HepG2 (cell line): ENCODE data around the gene VEGFA. TPM values are rescaled to one million over a fixed set of nuclear protein-coding genes. Genes with fewer than 3 reads are reported as not detected.

ENCODE experiments used
- KAT7 ChIP-seq: IDR thresholded peaks from 2 replicates; pipeline ENCODE4 v1.6.1; 2018; ENCODE audit warnings: borderline replicate concordance, missing compliant biosample characterization
- LCORL ChIP-seq, 2 experiments: fragments of 450-650 bp in 1 of 2; sonication (generic) in 1 of 2; formaldehyde crosslinking in 1 of 2; IDR thresholded peaks; 2 replicates each; pipeline versions ENCODE4 v1.5.0 to v1.6.1; 2017 to 2020; ENCODE audit warnings: antibody characterized with exemption in 1 of 2, missing genetic modification reagents in 1 of 2
- MEIS2 ChIP-seq: sonication (generic); formaldehyde crosslinking; IDR thresholded peaks from 2 replicates; pipeline ENCODE4 v1.9.0; 2021; ENCODE audit warnings: mild to moderate bottlenecking, missing genetic modification reagents
- MYC ChIP-seq: sonication (generic); formaldehyde crosslinking; IDR thresholded peaks from 2 replicates; pipeline ENCODE4 v1.9.0; 2021; ENCODE audit warnings: missing genetic modification reagents, borderline replicate concordance
- NCOA1 ChIP-seq: sonication (generic); formaldehyde crosslinking; IDR thresholded peaks from 2 replicates; pipeline ENCODE4 v1.9.0; 2021; ENCODE audit warnings: missing genetic modification reagents
- NONO ChIP-seq, 2 experiments: fragments of 450-650 bp in 1 of 2; sonication (generic) in 1 of 2; formaldehyde crosslinking in 1 of 2; IDR thresholded peaks in 1 of 2; conservative IDR thresholded peaks in 1 of 2; 2 replicates each; pipeline versions ENCODE4 v1.6.1 to v1.8.0; 2017 to 2022; ENCODE audit warnings: mild to moderate bottlenecking in 1 of 2, missing genetic modification reagents in 1 of 2, moderate library complexity in 1 of 2
- NR2F6 ChIP-seq, 2 experiments: IDR thresholded peaks; 2 replicates each; pipeline ENCODE4 v1.6.1; 2016; ENCODE audit warnings: antibody characterized with exemption in 1 of 2, mild to moderate bottlenecking in 1 of 2
- TFE3 ChIP-seq: IDR thresholded peaks from 2 replicates; pipeline ENCODE4 v1.6.1; 2016
- ZBTB39 ChIP-seq: sonication (generic); formaldehyde crosslinking; IDR thresholded peaks from 2 replicates; pipeline ENCODE4 v1.5.0; 2020; ENCODE audit warnings: missing genetic modification reagents
- ZBTB44 ChIP-seq: sonication (generic); formaldehyde crosslinking; IDR thresholded peaks from 2 replicates; pipeline ENCODE4 v1.4.0; 2020; ENCODE audit warnings: missing genetic modification reagents
- ZFP91 ChIP-seq: sonication (generic); formaldehyde crosslinking; IDR thresholded peaks from 2 replicates; pipeline ENCODE4 v1.9.0; 2022; ENCODE audit warnings: missing genetic modification reagents, mild to moderate bottlenecking, borderline replicate concordance
- ZNF33B ChIP-seq: sonication (generic); formaldehyde crosslinking; IDR thresholded peaks from 2 replicates; pipeline ENCODE4 v1.5.1; 2020; ENCODE audit warnings: mild to moderate bottlenecking, missing genetic modification reagents
- ZNF414 ChIP-seq: sonication (generic); formaldehyde crosslinking; IDR thresholded peaks from 2 replicates; pipeline ENCODE4 v1.5.0; 2020; ENCODE audit warnings: missing genetic modification reagents
- ZNF431 ChIP-seq: sonication (generic); formaldehyde crosslinking; IDR thresholded peaks from 2 replicates; pipeline ENCODE4 v1.9.0; 2022; ENCODE audit warnings: missing genetic modification reagents, low read depth, mild to moderate bottlenecking, borderline replicate concordance
- ZNF710 ChIP-seq: sonication (generic); formaldehyde crosslinking; IDR thresholded peaks from 2 replicates; pipeline ENCODE4 v1.5.0; 2020; ENCODE audit warnings: mild to moderate bottlenecking, missing genetic modification reagents, borderline replicate concordance
- ZNF724P ChIP-seq: sonication (generic); formaldehyde crosslinking; IDR thresholded peaks from 2 replicates; pipeline ENCODE4 v1.8.0; 2022; ENCODE audit warnings: missing genetic modification reagents, borderline replicate concordance
- ZNF790 ChIP-seq: sonication (generic); formaldehyde crosslinking; IDR thresholded peaks from 2 replicates; pipeline ENCODE4 v1.8.0; 2022; ENCODE audit warnings: missing genetic modification reagents, mild to moderate bottlenecking, borderline replicate concordance
- ZNF850 ChIP-seq: sonication (generic); formaldehyde crosslinking; conservative IDR thresholded peaks from 2 replicates; pipeline ENCODE4 v1.9.0; 2021; ENCODE audit warnings: mild to moderate bottlenecking, missing genetic modification reagents
- polyA plus RNA-seq, 8 experiments: library from polyadenylated mRNA; depleted of rRNA in 3 of 8; stranded (reverse) in 7 of 8; unstranded in 1 of 8; fragments of >200 nt; fragmentation: Illumina TruSeq in 4 of 8; extraction: Trizol in 4 of 8; gene quantifications; 2 replicates each; pipeline versions ENCODE4 v1.2.1 to v1.2.3, GENCODE V29; 2011 to 2016; ENCODE audit warnings: low read depth in 4 of 8, missing spikeins in 1 of 8, mixed read lengths in 1 of 8; ENCODE audit not compliant: insufficient read depth in 1 of 8
- total RNA-seq, 5 experiments: library from RNA; depleted of rRNA; stranded (reverse); fragments of >200 nt; fragmentation: Illumina TruSeq; extraction: Trizol; gene quantifications; 2 replicates each; pipeline ENCODE4 v1.2.3, GENCODE V29; 2016; ENCODE audit warnings: low read depth in 1 of 5

The VEGFA gene
- total and polyA plus RNA-seq, 2 of the 13 experiments (the other 11 are each of a cell fraction or from before 2014, with no cell fraction given): 68.1 to 629 TPM

- TF ChIP-seq ZBTB44 (CRISPR knock-in tag): no peak
- TF ChIP-seq MEIS2 (CRISPR knock-in tag): no peak
- TF ChIP-seq ZFP91 (CRISPR knock-in tag): peak; percentile 58; the same call in 1 of the 2 replicates
- no peak; the same call in 1 of the 2 replicates for TF ChIP-seq ZNF431 (CRISPR knock-in tag)
- no peak for TF ChIP-seq NONO (IDR thresholded peaks at IDR 0.05)
- peak; percentile 82 for TF ChIP-seq NONO (CRISPR knock-in tag; conservative IDR thresholded peaks at IDR 0.05)
- 0 out of 2 replicates have a peak, but pooled peaks have one; percentile 10 for TF ChIP-seq TFE3 (CRISPR knock-in tag)
- no peak for TF ChIP-seq ZNF33B (CRISPR knock-in tag)
- no peak for TF ChIP-seq LCORL (IDR thresholded peaks at IDR 0.05)
- peak; percentile 95 for TF ChIP-seq LCORL (CRISPR knock-in tag; IDR thresholded peaks at IDR 0.05)
- TF ChIP-seq ZNF414 (CRISPR knock-in tag): no peak
- peak; percentile 43; the same call in 1 of the 2 replicates for TF ChIP-seq MYC
- TF ChIP-seq NCOA1: 0 out of 2 replicates have a peak, but pooled peaks have one; percentile 68
- no peak for TF ChIP-seq ZNF850 (CRISPR knock-in tag)
- TF ChIP-seq ZNF724P (CRISPR knock-in tag): no peak
- 0 out of 2 replicates have a peak, but pooled peaks have one; percentile 69 for TF ChIP-seq ZBTB39 (CRISPR knock-in tag)
- TF ChIP-seq ZNF790 (CRISPR knock-in tag): no peak
- TF ChIP-seq ZNF710: no peak
- TF ChIP-seq NR2F6 (IDR thresholded peaks at IDR 0.05): no peak; the same call in 1 of the 2 replicates
- TF ChIP-seq NR2F6 (CRISPR knock-in tag; IDR thresholded peaks at IDR 0.05): peak; percentile 50; the same call in 1 of the 2 replicates
- TF ChIP-seq KAT7 (CRISPR knock-in tag): no peak
Measured at GRCh38 chr6:43736211-43736786, 33.7 kb upstream of the VEGFA start (continued).
